Left ventricle myocardium inferior (tissue), 1 donor: ENCODE data around the gene ELMO2. TPM values are rescaled to one million over a fixed set of nuclear protein-coding genes. Genes with fewer than 3 reads are reported as not detected.

Experiments used
- DNase-seq: peaks from one replicate; pipeline ENCODE4 v3.0.0-alpha.2; 2020
- H3K27ac ChIP-seq: fragments of 200-600 bp; replicated peaks from 2 replicates; pipeline ENCODE4 v1.8.0; 2021
- H3K27me3 ChIP-seq: fragments of 200-600 bp; 2 replicates; pipeline ENCODE4 v1.8.0; 2021; ENCODE audit warnings: low read depth
- H3K36me3 ChIP-seq: fragments of 200-600 bp; 2 replicates; pipeline ENCODE4 v1.8.0; 2021
- H3K4me1 ChIP-seq: fragments of 200-600 bp; 2 replicates; pipeline ENCODE4 v1.8.0; 2021
- H3K4me3 ChIP-seq: fragments of 200-600 bp; 2 replicates; pipeline ENCODE4 v1.8.0; 2021; ENCODE audit warnings: mild to moderate bottlenecking, moderate library complexity
- H3K9me3 ChIP-seq: fragments of 200-600 bp; replicated peaks from 2 replicates; pipeline ENCODE4 v1.8.0; 2021
- CTCF ChIP-seq: fragments of 200-600 bp; IDR thresholded peaks from 2 replicates; pipeline ENCODE4 v1.8.0; 2021; ENCODE audit warnings: antibody characterized with exemption, mild to moderate bottlenecking, borderline replicate concordance
- intact Hi-C: fragments of 100-400 bp; cut with micrococcal nuclease; formaldehyde crosslinking; loops from one replicate; pipeline ENCODE4 v1.11.0; 2022
- total RNA-seq: library from RNA; stranded (reverse); fragmentation: NEBNext Ultra II Directional; extraction: Animal tissue kit (Norgen Biotek cat#: 25700); gene quantifications from one replicate; pipeline ENCODE4 v1.2.1, GENCODE V29; 2021
- donor health status: DM: no; HTN: yes; CAD: no; lungs with severe emphysema.

ELMO2 gene
- total RNA-seq, 1 donor from 2014 or later, result 28.5 TPM

GRCh38 chr20:46362921-46363867 lies 43.2 kb downstream of the ELMO2 start:
- Histone ChIP-seq H3K27me3 (no peaks in the 10 kb centered on the region), H3K36me3 (peaks cover 29% of the 10 kb centered on the region), H3K4me1 (peaks cover 78% of the 10 kb centered on the region), H3K4me3 (peak overlapping the region; percentile 93), H3K9me3 (no peaks in the 10 kb centered on the region), H3K27ac (peak overlapping the region; percentile 99)
- intact Hi-C loops, result no loop called here
- TF ChIP-seq CTCF, result no peak
- no peak for DNase-seq

GRCh38 chr20:46361811-46362210 lies 44.6 kb downstream of the ELMO2 start:
- H3K4me1 ChIP-seq, result peaks cover 88% of the 10 kb centered on the region
- DNase-seq, result no peak

GRCh38 chr20:46361381-46361780 lies 45.0 kb downstream of the ELMO2 start:
- TF ChIP-seq CTCF, result no peak
- peaks cover 92% of the 10 kb centered on the region for H3K4me1 ChIP-seq
- no peak overlapping the region for H3K27ac ChIP-seq
- DNase-seq, result no peak
- H3K27me3 ChIP-seq, result no peaks in the 10 kb centered on the region
- H3K4me3 ChIP-seq, result no peak overlapping the region
- peaks cover 12% of the 10 kb centered on the region for H3K36me3 ChIP-seq
- intact Hi-C loops, result no loop called here
- H3K9me3 ChIP-seq, result no peaks in the 10 kb centered on the region

More at GRCh38 chr20:46361811-46362210, 44.6 kb downstream of the ELMO2 start:
- H3K27me3 ChIP-seq, result no peaks in the 10 kb centered on the region
- H3K27ac ChIP-seq, result no peak overlapping the region
- H3K36me3 ChIP-seq, result peaks cover 17% of the 10 kb centered on the region
- no peak for TF ChIP-seq CTCF
- H3K9me3 ChIP-seq, result no peaks in the 10 kb centered on the region
- no peak overlapping the region for H3K4me3 ChIP-seq
- intact Hi-C loops, result no loop called here

GRCh38 chr20:46359233-46359751 lies 47.1 kb downstream of the ELMO2 start:
- Histone ChIP-seq H3K36me3 (peaks cover 4% of the 10 kb centered on the region), H3K4me1 (peaks cover 89% of the 10 kb centered on the region), H3K9me3 (no peaks in the 10 kb centered on the region), H3K27ac (peak overlapping the region; percentile 76), H3K4me3 (peak overlapping the region; percentile 30), H3K27me3 (no peaks in the 10 kb centered on the region)
- no peak for DNase-seq
- TF ChIP-seq CTCF, result no peak
- intact Hi-C loops, result no loop called here

GRCh38 chr20:46358346-46359058 lies 47.9 kb downstream of the ELMO2 start:
- Histone ChIP-seq H3K4me1 (peaks cover 82% of the 10 kb centered on the region), H3K36me3 (peaks cover 4% of the 10 kb centered on the region), H3K27me3 (no peaks in the 10 kb centered on the region), H3K4me3 (peak overlapping the region; percentile 30), H3K9me3 (no peaks in the 10 kb centered on the region), H3K27ac (peak overlapping the region; percentile 76)
- no peak for DNase-seq
- no peak for TF ChIP-seq CTCF
- intact Hi-C loops, result no loop called here
